ENCODE data around the gene LRRK2. TPM values are rescaled to one million over a fixed set of nuclear protein-coding genes. Genes with fewer than 3 reads are reported as not detected.
"Not testable (repeated sequence)": the region's sequence is repeated elsewhere in the genome, so short reads cannot be mapped to it uniquely, and the experiment has no call there.

Gene LRRK2
- total RNA-seq, 5 donors from 2014 or later (not counting 1 experiment from before 2014, with no cell fraction given), result 0.47 to 2.3 (median 1.8) TPM

DNA sequence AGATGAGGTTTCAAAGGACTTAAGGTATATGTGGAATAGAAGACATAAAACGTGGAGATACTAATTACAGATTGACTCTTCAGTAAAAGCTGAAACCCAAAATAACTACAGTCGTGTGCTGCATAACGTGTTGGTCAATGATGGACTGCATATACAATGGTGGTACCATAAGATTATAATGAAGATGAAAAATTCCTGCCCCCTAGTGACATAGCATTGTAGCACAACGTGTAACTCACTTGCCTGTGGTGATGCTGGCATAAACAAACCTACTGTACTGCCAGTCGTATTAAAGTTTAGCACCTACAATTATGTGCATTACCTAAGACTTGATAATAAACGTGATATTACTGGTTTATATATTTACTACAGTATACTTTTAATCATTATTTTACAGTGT, 150.3 kb downstream of the LRRK2 start:
- ATAC-seq (replicated peaks in 1 of 4) (no peak), DNase-seq (peak in 1 of 35 experiments; percentile 0)
- no peaks in the 10 kb centered on the region for H3K27me3 ChIP-seq (replicated peaks in 1 of 2; ENCODE audit: control insufficient read depth in 2 of 2, extremely low read depth in 1 of 2, insufficient read depth in 2 of 2, low read length in 1 of 2)
- H3K4me3 ChIP-seq (ENCODE audit: control insufficient read depth in 1 of 2, extremely low read depth in 1 of 2, low read length in 1 of 2), result no peak overlapping the region
- H3K27me3 Mint-ChIP-seq, result no peaks in the 10 kb centered on the region
- no peaks in the 10 kb centered on the region for H3K9me3 Mint-ChIP-seq
- ChIA-PET CTCF (no interaction called here), POLR2A (no interaction called here)
- no peak overlapping the region for H3K27ac Mint-ChIP-seq
- WGBS (ENCODE audit: insufficient coverage), result no CpG with 5 or more reads among the region's 6 CpGs
- H3K4me1 Mint-ChIP-seq, result no peaks in the 10 kb centered on the region
- H3K4me1 ChIP-seq (ENCODE audit: control insufficient read depth in 1 of 2, extremely low read depth in 1 of 2, insufficient read depth in 2 of 2, low read length in 2 of 2), result no peaks in the 10 kb centered on the region
- H3K9me3 ChIP-seq, result no peaks in the 10 kb centered on the region
- H3K4me3 Mint-ChIP-seq, result no peak overlapping the region
- H3K36me3 Mint-ChIP-seq, result no peaks in the 10 kb centered on the region
- H3K36me3 ChIP-seq (ENCODE audit: control insufficient read depth in 2 of 2, extremely low read depth in 1 of 2, insufficient read depth in 1 of 2, low read length in 1 of 2), result no peaks in the 10 kb centered on the region
- no peak overlapping the region for H3K27ac ChIP-seq (ENCODE audit: low read length)

DNA sequence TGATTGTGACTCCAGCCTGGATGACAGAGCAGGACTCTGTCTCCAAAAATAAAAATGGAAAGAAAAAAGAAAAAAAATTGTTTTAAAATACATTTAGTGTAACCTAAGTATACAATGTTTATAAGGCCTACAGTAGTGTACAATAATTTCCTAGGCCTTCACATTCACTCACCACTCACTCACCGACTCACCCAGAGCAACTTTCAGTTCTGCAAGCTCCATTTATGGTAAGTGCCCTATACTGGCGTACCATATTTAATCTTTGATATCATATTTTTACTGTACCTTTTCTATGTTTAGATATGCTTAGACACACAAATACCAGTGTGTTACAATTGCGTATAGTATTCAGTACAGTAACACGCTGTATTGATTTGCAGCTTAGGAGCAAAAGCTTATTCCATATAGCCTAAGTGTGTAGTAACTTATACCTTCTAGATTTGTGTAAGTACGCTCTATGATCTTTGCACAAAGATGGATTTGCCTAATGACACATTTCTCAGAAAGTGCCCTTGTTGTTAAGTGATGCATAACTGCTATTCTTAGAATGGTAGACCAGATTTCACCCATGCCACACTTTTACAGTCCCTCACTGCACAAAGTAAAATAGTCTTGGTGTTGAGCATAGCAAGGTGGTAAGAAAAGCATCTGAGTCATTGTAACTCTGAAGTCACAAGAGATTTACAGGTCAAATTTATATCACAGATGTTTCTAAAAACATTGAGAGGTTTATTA, 151.9 kb downstream of the LRRK2 start:
- Mint-ChIP-seq H3K9me3 (no peaks in the 10 kb centered on the region), H3K4me3 (no peak overlapping the region), H3K27me3 (no peaks in the 10 kb centered on the region), H3K36me3 (no peaks in the 10 kb centered on the region), H3K27ac (no peak overlapping the region), H3K4me1 (no peaks in the 10 kb centered on the region)
- Histone ChIP-seq H3K4me1 (ENCODE audit: control insufficient read depth in 1 of 2, extremely low read depth in 1 of 2, insufficient read depth in 2 of 2, low read length in 2 of 2) (no peaks in the 10 kb centered on the region), H3K9me3 (no peaks in the 10 kb centered on the region), H3K27ac (ENCODE audit: low read length) (no peak overlapping the region), H3K4me3 (ENCODE audit: control insufficient read depth in 1 of 2, extremely low read depth in 1 of 2, low read length in 1 of 2) (no peak overlapping the region), H3K27me3 (replicated peaks in 1 of 2; ENCODE audit: control insufficient read depth in 2 of 2, extremely low read depth in 1 of 2, insufficient read depth in 2 of 2, low read length in 1 of 2) (no peaks in the 10 kb centered on the region), H3K36me3 (ENCODE audit: control insufficient read depth in 2 of 2, extremely low read depth in 1 of 2, insufficient read depth in 1 of 2, low read length in 1 of 2) (no peaks in the 10 kb centered on the region)
- ChIA-PET POLR2A (no interaction called here), CTCF (no interaction called here)
- ATAC-seq (replicated peaks in 1 of 4) (no peak), DNase-seq (no peak)
- no CpG with 5 or more reads among the region's 5 CpGs for WGBS (ENCODE audit: insufficient coverage)

DNA sequence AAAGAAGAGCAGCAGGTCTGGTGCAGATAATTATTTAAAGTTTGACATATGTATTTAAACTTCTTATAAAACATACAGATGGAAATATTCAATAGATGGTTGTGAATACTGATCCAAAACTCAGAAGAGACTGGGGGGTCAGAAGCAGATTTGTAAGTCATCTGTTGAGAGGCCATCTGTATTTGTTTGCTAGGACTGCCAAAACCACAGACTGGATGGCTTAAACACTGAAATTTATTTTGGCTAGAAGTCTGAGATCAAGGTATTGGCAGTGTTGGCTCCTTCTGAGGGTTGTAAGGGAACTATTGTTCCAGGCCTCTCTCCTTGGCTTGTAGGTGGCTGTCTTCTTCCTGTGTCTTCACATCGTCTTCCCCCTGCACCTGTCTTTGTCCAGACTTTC, 153.9 kb downstream of the LRRK2 start:
- H3K4me3 ChIP-seq (ENCODE audit: control insufficient read depth in 1 of 2, extremely low read depth in 1 of 2, low read length in 1 of 2), result no peak overlapping the region
- no peaks in the 10 kb centered on the region for H3K4me1 ChIP-seq (ENCODE audit: control insufficient read depth in 1 of 2, extremely low read depth in 1 of 2, insufficient read depth in 2 of 2, low read length in 2 of 2)
- no peaks in the 10 kb centered on the region for H3K36me3 ChIP-seq (ENCODE audit: control insufficient read depth in 2 of 2, extremely low read depth in 1 of 2, insufficient read depth in 1 of 2, low read length in 1 of 2)
- Mint-ChIP-seq H3K9me3 (no peaks in the 10 kb centered on the region), H3K4me1 (no peaks in the 10 kb centered on the region), H3K27ac (no peak overlapping the region), H3K4me3 (no peak overlapping the region), H3K27me3 (no peaks in the 10 kb centered on the region), H3K36me3 (no peaks in the 10 kb centered on the region)
- WGBS (ENCODE audit: insufficient coverage), result no CpG with 5 or more reads among the region's 1 CpG
- H3K27me3 ChIP-seq (replicated peaks in 1 of 2; ENCODE audit: control insufficient read depth in 2 of 2, extremely low read depth in 1 of 2, insufficient read depth in 2 of 2, low read length in 1 of 2), result no peaks in the 10 kb centered on the region
- H3K27ac ChIP-seq (ENCODE audit: low read length), result no peak overlapping the region
- ChIA-PET CTCF (no interaction called here), POLR2A (no interaction called here)
- DNase-seq (no peak), ATAC-seq (replicated peaks in 1 of 4) (no peak)
- H3K9me3 ChIP-seq, result no peaks in the 10 kb centered on the region

DNA sequence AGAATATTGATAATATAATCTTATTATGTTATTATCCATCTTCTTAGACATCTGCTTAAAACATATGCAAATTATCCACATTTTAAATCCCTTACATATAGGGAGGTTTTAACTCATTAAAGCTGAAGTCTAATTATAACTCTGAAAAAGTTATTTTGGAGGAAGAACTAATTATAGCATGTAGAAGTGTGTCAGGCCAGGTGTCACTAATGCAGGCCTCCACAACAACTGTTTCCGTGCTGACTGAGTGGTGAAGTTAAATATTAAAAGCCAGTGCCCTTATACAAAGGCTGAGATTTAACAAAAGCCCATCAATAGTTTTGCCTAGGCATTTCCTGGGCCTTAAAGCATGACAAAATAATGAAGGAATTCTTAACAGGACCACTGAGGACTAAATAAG, 157.4 kb downstream of the LRRK2 start:
- Mint-ChIP-seq H3K4me1 (no peaks in the 10 kb centered on the region), H3K4me3 (no peak overlapping the region), H3K9me3 (peaks cover 0 to 4% (median 0%) of the 10 kb centered on the region in 3 donors), H3K27ac (no peak overlapping the region), H3K36me3 (no peaks in the 10 kb centered on the region), H3K27me3 (no peaks in the 10 kb centered on the region)
- no peaks in the 10 kb centered on the region for H3K36me3 ChIP-seq (ENCODE audit: control insufficient read depth in 2 of 2, extremely low read depth in 1 of 2, insufficient read depth in 1 of 2, low read length in 1 of 2)
- H3K27me3 ChIP-seq (replicated peaks in 1 of 2; ENCODE audit: control insufficient read depth in 2 of 2, extremely low read depth in 1 of 2, insufficient read depth in 2 of 2, low read length in 1 of 2), result no peaks in the 10 kb centered on the region
- H3K9me3 ChIP-seq, result no peaks in the 10 kb centered on the region
- H3K4me1 ChIP-seq (ENCODE audit: control insufficient read depth in 1 of 2, extremely low read depth in 1 of 2, insufficient read depth in 2 of 2, low read length in 2 of 2), result no peaks in the 10 kb centered on the region
- ChIA-PET CTCF (no interaction called here), POLR2A (no interaction called here)
- H3K4me3 ChIP-seq (ENCODE audit: control insufficient read depth in 1 of 2, extremely low read depth in 1 of 2, low read length in 1 of 2), result no peak overlapping the region
- WGBS (ENCODE audit: insufficient coverage), result 50% methylated on average over 1 of the region's 1 CpG
- DNase-seq, result no peak
- no peak for ATAC-seq (replicated peaks in 1 of 4)
- no peak overlapping the region for H3K27ac ChIP-seq (ENCODE audit: low read length)

DNA sequence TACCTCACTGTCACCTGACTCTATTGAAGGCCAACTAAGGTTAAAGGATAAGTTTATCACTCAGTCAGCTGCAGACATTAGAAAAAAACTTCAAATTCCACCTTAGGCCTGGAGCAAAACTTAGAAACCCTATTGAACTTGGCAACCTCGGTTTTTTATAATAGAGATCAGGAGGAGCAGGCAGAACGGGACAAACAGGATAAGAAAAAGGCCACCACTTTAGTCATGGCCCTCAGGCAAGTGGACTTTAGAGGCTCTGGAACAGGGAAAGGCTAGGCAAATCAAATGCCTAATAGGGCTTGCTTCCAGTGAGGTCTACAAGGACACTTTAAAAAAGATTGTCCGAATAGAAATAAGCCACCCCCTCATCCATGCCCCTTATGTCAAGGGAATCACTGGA, 162.5 kb downstream of the LRRK2 start:
- H3K4me1 Mint-ChIP-seq; DNase-seq; H3K4me1 ChIP-seq (ENCODE audit: control insufficient read depth in 1 of 2, extremely low read depth in 1 of 2, insufficient read depth in 2 of 2, low read length in 2 of 2); H3K27ac Mint-ChIP-seq; H3K4me3 ChIP-seq (ENCODE audit: control insufficient read depth in 1 of 2, extremely low read depth in 1 of 2, low read length in 1 of 2); H3K27ac ChIP-seq (ENCODE audit: low read length); H3K27me3 Mint-ChIP-seq; POLR2A ChIA-PET; H3K9me3 ChIP-seq; CTCF ChIA-PET; H3K36me3 ChIP-seq (ENCODE audit: control insufficient read depth in 2 of 2, extremely low read depth in 1 of 2, insufficient read depth in 1 of 2, low read length in 1 of 2); H3K36me3 Mint-ChIP-seq; ATAC-seq (replicated peaks in 1 of 4); H3K9me3 Mint-ChIP-seq; H3K4me3 Mint-ChIP-seq; H3K27me3 ChIP-seq (replicated peaks in 1 of 2; ENCODE audit: control insufficient read depth in 2 of 2, extremely low read depth in 1 of 2, insufficient read depth in 2 of 2, low read length in 1 of 2): not testable (repeated sequence)
- WGBS (ENCODE audit: insufficient coverage), result no CpG with 5 or more reads among the region's 3 CpGs

DNA sequence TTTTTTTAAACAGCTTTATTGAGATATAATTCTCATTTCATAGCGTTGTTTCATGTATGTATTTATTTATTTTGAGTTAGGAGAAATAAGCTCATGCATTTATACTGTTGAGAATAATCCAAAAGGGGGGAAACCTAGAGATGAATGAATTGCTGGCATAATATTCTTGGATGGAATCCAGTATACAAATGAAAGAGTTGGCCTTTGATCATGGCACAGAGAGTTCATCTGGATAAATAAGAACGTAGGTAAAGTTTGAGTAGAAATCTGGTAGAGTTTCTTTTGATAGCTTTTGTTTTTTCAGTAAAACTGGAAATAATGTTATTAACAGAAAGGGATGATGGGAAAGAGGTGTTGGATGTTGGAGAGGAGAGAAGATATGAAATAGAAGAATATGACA, 166.2 kb downstream of the LRRK2 start:
- ATAC-seq (replicated peaks in 1 of 4), result no peak

DNA sequence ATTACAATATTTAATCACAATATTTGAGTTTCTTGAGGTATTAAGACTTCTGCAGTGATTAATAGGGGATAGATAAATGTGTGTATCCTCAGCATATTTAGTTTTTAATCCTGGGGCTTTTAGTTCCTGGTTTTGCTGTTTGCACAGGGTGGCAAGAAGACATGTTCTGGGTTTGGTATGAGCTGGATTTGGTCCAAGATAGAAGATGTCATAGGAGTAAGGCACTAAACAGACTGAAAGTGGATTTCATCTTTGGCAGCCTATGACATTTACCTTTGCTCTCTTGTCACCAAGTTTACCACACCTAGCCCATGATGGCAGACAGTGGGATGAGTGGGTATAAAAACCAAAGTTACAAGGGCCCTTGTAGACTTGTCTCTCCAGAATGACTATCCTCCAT, 168.2 kb downstream of the LRRK2 start:
- Histone ChIP-seq H3K4me1 (ENCODE audit: control insufficient read depth in 1 of 2, extremely low read depth in 1 of 2, insufficient read depth in 2 of 2, low read length in 2 of 2) (no peaks in the 10 kb centered on the region), H3K27me3 (replicated peaks in 1 of 2; ENCODE audit: control insufficient read depth in 2 of 2, extremely low read depth in 1 of 2, insufficient read depth in 2 of 2, low read length in 1 of 2) (no peaks in the 10 kb centered on the region), H3K9me3 (no peaks in the 10 kb centered on the region), H3K27ac (ENCODE audit: low read length) (no peak overlapping the region), H3K4me3 (ENCODE audit: control insufficient read depth in 1 of 2, extremely low read depth in 1 of 2, low read length in 1 of 2) (no peak overlapping the region), H3K36me3 (ENCODE audit: control insufficient read depth in 2 of 2, extremely low read depth in 1 of 2, insufficient read depth in 1 of 2, low read length in 1 of 2) (no peaks in the 10 kb centered on the region)
- no peak for ATAC-seq (replicated peaks in 1 of 4)
- H3K4me3 Mint-ChIP-seq, result no peak overlapping the region
- ChIA-PET CTCF (no interaction called here), POLR2A (no interaction called here)
- no peaks in the 10 kb centered on the region for H3K27me3 Mint-ChIP-seq
- no peak overlapping the region for H3K27ac Mint-ChIP-seq
- no peak for DNase-seq
- H3K4me1 Mint-ChIP-seq, result no peaks in the 10 kb centered on the region
- H3K9me3 Mint-ChIP-seq, result no peaks in the 10 kb centered on the region
- no peaks in the 10 kb centered on the region for H3K36me3 Mint-ChIP-seq

More for the DNA sequence above, 166.2 kb downstream of the LRRK2 start:
- ChIA-PET POLR2A (no interaction called here), CTCF (no interaction called here)
- no peaks in the 10 kb centered on the region for H3K9me3 Mint-ChIP-seq
- DNase-seq, result no peak
- no peaks in the 10 kb centered on the region for H3K27me3 Mint-ChIP-seq
- Histone ChIP-seq H3K27ac (ENCODE audit: low read length) (no peak overlapping the region), H3K4me1 (ENCODE audit: control insufficient read depth in 1 of 2, extremely low read depth in 1 of 2, insufficient read depth in 2 of 2, low read length in 2 of 2) (no peaks in the 10 kb centered on the region), H3K36me3 (ENCODE audit: control insufficient read depth in 2 of 2, extremely low read depth in 1 of 2, insufficient read depth in 1 of 2, low read length in 1 of 2) (no peaks in the 10 kb centered on the region), H3K9me3 (no peaks in the 10 kb centered on the region), H3K27me3 (replicated peaks in 1 of 2; ENCODE audit: control insufficient read depth in 2 of 2, extremely low read depth in 1 of 2, insufficient read depth in 2 of 2, low read length in 1 of 2) (no peaks in the 10 kb centered on the region), H3K4me3 (ENCODE audit: control insufficient read depth in 1 of 2, extremely low read depth in 1 of 2, low read length in 1 of 2) (no peak overlapping the region)
- no peaks in the 10 kb centered on the region for H3K36me3 Mint-ChIP-seq
- no peak overlapping the region for H3K4me3 Mint-ChIP-seq
- no peaks in the 10 kb centered on the region for H3K4me1 Mint-ChIP-seq
- H3K27ac Mint-ChIP-seq, result no peak overlapping the region
- 100% methylated on average over 1 of the region's 2 CpGs for WGBS (ENCODE audit: insufficient coverage)
